Mucosa of descending colon (tissue), 3 donors: ENCODE results near the gene HIPK4. TPM values are rescaled to one million over a fixed set of nuclear protein-coding genes. Genes with fewer than 3 reads are reported as not detected.
A peak's percentile ranks its signal among the peaks of the same experiment; 100 is the strongest.
"Not testable (repeated sequence)": the region's sequence is repeated elsewhere in the genome, so short reads cannot be mapped to it uniquely, and the experiment has no call there.

Source experiments
- ATAC-seq: fragments of 200-7000 bp; cut with Tn5 transposase; one replicate; pipeline ENCODE4 v1.9.1; 2020; ENCODE audit warnings: mild to moderate bottlenecking, moderate library complexity
- DNase-seq, 3 donors: peaks; one replicate each; pipeline ENCODE4 v3.0.0-alpha.2; 2020
- H3K36me3 ChIP-seq: fragments of 200-600 bp; one replicate; pipeline ENCODE4 v1.8.0; 2021; ENCODE audit warnings: low read depth, mild to moderate bottlenecking
- H3K4me1 ChIP-seq: fragments of 200-600 bp; one replicate; pipeline ENCODE4 v1.8.0; 2021; ENCODE audit warnings: low read depth, mild to moderate bottlenecking
- H3K4me3 ChIP-seq: fragments of 200-600 bp; one replicate; pipeline ENCODE4 v1.8.0; 2021; ENCODE audit warnings: mild to moderate bottlenecking
- H3K9me3 ChIP-seq: fragments of 200-600 bp; one replicate; pipeline ENCODE4 v1.8.0; 2021; ENCODE audit warnings: mild to moderate bottlenecking
- CTCF ChIP-seq: fragments of 200-600 bp; IDR thresholded peaks from one replicate; pipeline ENCODE4 v1.8.0; 2022; ENCODE audit warnings: antibody characterized with exemption, mild to moderate bottlenecking
- intact Hi-C, 2 donors: fragments of 100-400 bp; cut with DNase I in 1 of 2; cut with micrococcal nuclease in 1 of 2; formaldehyde crosslinking; loops; one replicate each; pipeline versions ENCODE4 v1.11.0 to v1.11.1; 2022; cut with DNase I, micrococcal nuclease
- microRNA-seq: library from miRNA; unstranded; fragments of <30 nt; microRNA quantifications from one replicate; pipeline ENCODE4, GENCODE V29; 2019
- total RNA-seq, 3 donors: library from RNA; stranded (reverse); fragmentation: NEBNext Ultra II Directional in 2 of 3; extraction: Animal tissue kit (Norgen Biotek cat#: 25700) in 2 of 3; gene quantifications; one replicate each; pipeline versions ENCODE4 v1.2.1 to v1.2.4, GENCODE V29; 2021 to 2023
- donor health status: DM: no; HTN: no; CAD: no; lungs with moderate emphysema.
- donor health status: DM: no; HTN: no; CAD: no.
- donor health status: DM: no; HTN: yes; CAD: no.

HIPK4 gene
- total RNA-seq, 3 donors from 2014 or later, result 0.19 TPM; not detected in 2

GRCh38 chr19:40336601-40336900, 53.4 kb downstream of the HIPK4 start:
- no peak for TF ChIP-seq CTCF
- Histone ChIP-seq H3K9me3 (no peaks in the 10 kb centered on the region), H3K36me3 (peaks cover 6% of the 10 kb centered on the region), H3K4me1 (no peaks in the 10 kb centered on the region), H3K4me3 (no peak overlapping the region)
- DNase-seq (no peak), ATAC-seq (no peak)
- intact Hi-C loops, result no loop called here

GRCh38 chr19:40335855-40336600, 54.0 kb downstream of the HIPK4 start:
- H3K9me3 ChIP-seq, result no peaks in the 10 kb centered on the region
- intact Hi-C loops, result no loop called here
- H3K4me1 ChIP-seq, result no peaks in the 10 kb centered on the region
- TF ChIP-seq CTCF, result no peak
- H3K36me3 ChIP-seq, result peaks cover 6% of the 10 kb centered on the region
- no peak overlapping the region for H3K4me3 ChIP-seq
- ATAC-seq, result no peak
- peak in 1 of 3 donors; percentile 4 for DNase-seq

- no peaks in the 10 kb centered on the region for H3K4me1 ChIP-seq
- H3K9me3 ChIP-seq, result no peaks in the 10 kb centered on the region
- DNase-seq (no peak), ATAC-seq (no peak)
- no peak overlapping the region for H3K4me3 ChIP-seq
- intact Hi-C loops, result no loop called here
- no peak for TF ChIP-seq CTCF
- peaks cover 6% of the 10 kb centered on the region for H3K36me3 ChIP-seq
Measured at GRCh38 chr19:40335101-40335500, 54.9 kb downstream of the HIPK4 start.

- DNase-seq, result peak in 1 of 3 donors; percentile 11
- H3K4me1 ChIP-seq, intact Hi-C loops, H3K4me3 ChIP-seq, ATAC-seq, H3K36me3 ChIP-seq, H3K9me3 ChIP-seq: not testable (repeated sequence)
Measured at GRCh38 chr19:40333083-40333482, 56.9 kb downstream of the HIPK4 start.

- Histone ChIP-seq H3K4me3 (no peak overlapping the region), H3K4me1 (no peaks in the 10 kb centered on the region), H3K36me3 (peaks cover 6% of the 10 kb centered on the region), H3K9me3 (no peaks in the 10 kb centered on the region)
- intact Hi-C loops, result no loop called here
- no peak for TF ChIP-seq CTCF
- ATAC-seq (no peak), DNase-seq (no peak)
Measured at GRCh38 chr19:40332669-40333068, 57.3 kb downstream of the HIPK4 start.

- intact Hi-C loops, result no loop called here
- ATAC-seq (no peak), DNase-seq (no peak)
- no peak overlapping the region for H3K4me3 ChIP-seq
- TF ChIP-seq CTCF, result no peak
- peaks cover 6% of the 10 kb centered on the region for H3K36me3 ChIP-seq
- H3K4me1 ChIP-seq, result no peaks in the 10 kb centered on the region
- no peaks in the 10 kb centered on the region for H3K9me3 ChIP-seq
Measured at GRCh38 chr19:40331052-40331451, 58.9 kb downstream of the HIPK4 start.

Small RNA genes within 50 kb of the gene (microRNA-seq; reads per million reads assigned to microRNA genes)
- gene MIR6796, result not detected

Other genes with a start within 250 kb of the HIPK4 start
- 10 to 100 TPM; 11.0 to 23.3 (median 12.2) TPM for gene MAP3K10, start 198.8 kb downstream of the HIPK4 start, total RNA-seq
- 1 to 10 TPM in 1 of 3 donors, not detected in 2; 2.0 TPM for gene TTC9B, start 171.8 kb downstream of the HIPK4 start, total RNA-seq
- under 1 TPM in 2 of 3 donors, not detected in 1; 0.34 to 0.63 TPM for gene CCNP, start 163.5 kb downstream of the HIPK4 start, total RNA-seq
- gene AKT2, start 104.8 kb downstream of the HIPK4 start, total RNA-seq, result 100 to 1,000 TPM in 2 of 3 donors, 10 to 100 TPM in 1; 98.4 to 139 (median 103) TPM
- 10 to 100 TPM; 12.1 to 21.2 (median 12.5) TPM for gene C19orf47, start 41.8 kb downstream of the HIPK4 start, total RNA-seq
- gene PLD3, start 41.5 kb downstream of the HIPK4 start, total RNA-seq, result 100 to 1,000 TPM; 120 to 158 (median 120) TPM
- 1 to 10 TPM; 1.1 to 6.8 (median 1.7) TPM for gene PRX, start 23.2 kb upstream of the HIPK4 start, total RNA-seq
- gene SERTAD1, start 35.8 kb upstream of the HIPK4 start, total RNA-seq, result 10 to 100 TPM; 12.1 to 16.7 (median 14.0) TPM
- 10 to 100 TPM; 39.3 to 55.4 (median 46.2) TPM for gene SERTAD3, start 54.2 kb upstream of the HIPK4 start, total RNA-seq
- 10 to 100 TPM; 70.9 to 87.6 (median 76.8) TPM for gene BLVRB, start 75.6 kb upstream of the HIPK4 start, total RNA-seq
- 1 to 10 TPM in 1 of 3 donors, under 1 TPM in 2; 0.29 to 4.1 (median 0.82) TPM for gene SPTBN4, start 76.8 kb upstream of the HIPK4 start, total RNA-seq
- 10 to 100 TPM; 58.1 to 70.6 (median 62.2) TPM for gene SHKBP1, start 186.7 kb upstream of the HIPK4 start, total RNA-seq
- gene LTBP4, start 211.2 kb upstream of the HIPK4 start, total RNA-seq, result 100 to 1,000 TPM; 141 to 244 (median 160) TPM